ENCODE data around the gene MMP15. TPM values are rescaled to one million over a fixed set of nuclear protein-coding genes. Genes with fewer than 3 reads are reported as not detected.

The MMP15 gene
- total and polyA plus RNA-seq, 4 donors, result 19.5 to 44.5 (median 29.4) TPM

GRCh38 chr16:57994778-57995177 lies 30.8 kb upstream of the MMP15 start:
- Histone ChIP-seq H3K4me3 (no peak overlapping the region), H3K27ac (ENCODE audit: low read depth in 1 of 2, low read length in 1 of 2) (peak overlapping the region in 1 of 2 donors; percentile 30), H3K9me3 (ENCODE audit: control insufficient read depth in 4 of 4, insufficient read depth in 3 of 4, low read length in 3 of 4) (no peaks in the 10 kb centered on the region), H3K9ac (ENCODE audit: insufficient read depth in 1 of 2, low read length in 2 of 2) (no peak overlapping the region), H3K27me3 (ENCODE audit: control insufficient read depth in 3 of 3, insufficient read depth in 3 of 3, low read length in 2 of 3) (no peaks in the 10 kb centered on the region), H3K4me1 (ENCODE audit: control insufficient read depth in 5 of 5, insufficient read depth in 5 of 5, low read length in 5 of 5) (peaks cover 0 to 36% (median 10%) of the 10 kb centered on the region in 5 donors), H3K36me3 (ENCODE audit: control insufficient read depth in 4 of 4, insufficient read depth in 4 of 4, low read length in 4 of 4) (peaks cover 2 to 33% (median 18%) of the 10 kb centered on the region in 4 donors)
- ATAC-seq (ENCODE audit: insufficient read depth, low FRiP score) (no peak), DNase-seq (peak; percentile 29 to 42 (median 39))
- WGBS, 2 donors, result 9 to 18% methylated on average over 4 of the region's 4 CpGs
- TF ChIP-seq CTCF (IDR thresholded peaks at IDR 0.05; ENCODE audit: control extremely low read depth, extremely low read depth), result no peak

GRCh38 chr16:57995721-57996405 lies 29.7 kb upstream of the MMP15 start:
- no peak overlapping the region for H3K4me3 ChIP-seq
- no peaks in the 10 kb centered on the region for H3K9me3 ChIP-seq (ENCODE audit: control insufficient read depth in 4 of 4, insufficient read depth in 3 of 4, low read length in 3 of 4)
- DNase-seq, result no peak
- peak overlapping the region in 1 of 2 donors; percentile 15 for H3K27ac ChIP-seq (ENCODE audit: low read depth in 1 of 2, low read length in 1 of 2)
- TF ChIP-seq CTCF (IDR thresholded peaks at IDR 0.05; ENCODE audit: control extremely low read depth, extremely low read depth), result no peak
- 87% methylated on average over 18 of the region's 18 CpGs for WGBS, 2 donors
- no peak for ATAC-seq (ENCODE audit: insufficient read depth, low FRiP score)
- no peaks in the 10 kb centered on the region for H3K27me3 ChIP-seq (ENCODE audit: control insufficient read depth in 3 of 3, insufficient read depth in 3 of 3, low read length in 2 of 3)
- peaks cover 0 to 36% (median 10%) of the 10 kb centered on the region in 5 donors for H3K4me1 ChIP-seq (ENCODE audit: control insufficient read depth in 5 of 5, insufficient read depth in 5 of 5, low read length in 5 of 5)
- H3K36me3 ChIP-seq (ENCODE audit: control insufficient read depth in 4 of 4, insufficient read depth in 4 of 4, low read length in 4 of 4), result peaks cover 2 to 33% (median 18%) of the 10 kb centered on the region in 4 donors
- H3K9ac ChIP-seq (ENCODE audit: insufficient read depth in 1 of 2, low read length in 2 of 2), result no peak overlapping the region

- WGBS, 2 donors, result 93 to 94% methylated on average over 61 to 62 of the region's 62 CpGs
- no peak for TF ChIP-seq CTCF (IDR thresholded peaks at IDR 0.05; ENCODE audit: control extremely low read depth, extremely low read depth)
- Histone ChIP-seq H3K27ac (ENCODE audit: low read depth in 1 of 2, low read length in 1 of 2) (no peak overlapping the region), H3K36me3 (ENCODE audit: control insufficient read depth in 4 of 4, insufficient read depth in 4 of 4, low read length in 4 of 4) (peaks cover 2 to 33% (median 18%) of the 10 kb centered on the region in 4 donors), H3K27me3 (ENCODE audit: control insufficient read depth in 3 of 3, insufficient read depth in 3 of 3, low read length in 2 of 3) (no peaks in the 10 kb centered on the region), H3K9me3 (ENCODE audit: control insufficient read depth in 4 of 4, insufficient read depth in 3 of 4, low read length in 3 of 4) (no peaks in the 10 kb centered on the region), H3K4me3 (no peak overlapping the region), H3K4me1 (ENCODE audit: control insufficient read depth in 5 of 5, insufficient read depth in 5 of 5, low read length in 5 of 5) (peaks cover 0 to 36% (median 10%) of the 10 kb centered on the region in 5 donors), H3K9ac (ENCODE audit: insufficient read depth in 1 of 2, low read length in 2 of 2) (no peak overlapping the region)
- DNase-seq (no peak), ATAC-seq (ENCODE audit: insufficient read depth, low FRiP score) (no peak)
Observed at GRCh38 chr16:57996406-57997175, 29.0 kb upstream of the MMP15 start.

Measured in lung (tissue), 12 donors.